Forelimb muscle (tissue), 1 donor: ENCODE results near the gene DPPA4. TPM values are rescaled to one million over a fixed set of nuclear protein-coding genes. Genes with fewer than 3 reads are reported as not detected.

Experiments
- DNase-seq: peaks from one replicate; pipeline ENCODE4 v3.0.0-alpha.2; 2013; ENCODE audit warnings: low read depth
- polyA plus RNA-seq: library from polyadenylated mRNA; unstranded; fragments of 120-200 nt; gene quantifications from one replicate; pipeline ENCODE4 v1.2.1, GENCODE V29; 2013; ENCODE audit not compliant: insufficient read length

The DPPA4 gene
- polyA plus RNA-seq, 1 donor, result 1.1 TPM

DNA sequence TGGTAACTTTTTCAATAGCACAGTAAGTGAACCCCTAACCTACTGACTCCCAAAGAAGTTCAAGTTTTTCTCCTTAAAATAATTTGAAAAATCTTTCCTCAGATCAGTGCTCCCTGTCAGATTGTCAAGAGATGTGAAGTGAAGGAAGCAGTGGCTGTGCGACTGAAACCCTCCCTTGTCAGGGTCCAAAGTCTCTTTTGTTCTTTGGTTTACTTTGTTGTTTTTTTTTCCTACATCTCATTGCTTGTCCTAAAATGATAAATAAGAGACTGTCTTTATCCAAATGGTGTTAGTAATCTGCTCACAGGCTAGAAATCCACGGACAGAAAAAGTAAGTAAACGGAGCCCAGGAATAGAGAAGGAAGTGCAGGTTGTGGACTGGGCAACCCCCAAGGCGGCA, 976 bp upstream of the DPPA4 start:
- DNase-seq, result no peak

DNA sequence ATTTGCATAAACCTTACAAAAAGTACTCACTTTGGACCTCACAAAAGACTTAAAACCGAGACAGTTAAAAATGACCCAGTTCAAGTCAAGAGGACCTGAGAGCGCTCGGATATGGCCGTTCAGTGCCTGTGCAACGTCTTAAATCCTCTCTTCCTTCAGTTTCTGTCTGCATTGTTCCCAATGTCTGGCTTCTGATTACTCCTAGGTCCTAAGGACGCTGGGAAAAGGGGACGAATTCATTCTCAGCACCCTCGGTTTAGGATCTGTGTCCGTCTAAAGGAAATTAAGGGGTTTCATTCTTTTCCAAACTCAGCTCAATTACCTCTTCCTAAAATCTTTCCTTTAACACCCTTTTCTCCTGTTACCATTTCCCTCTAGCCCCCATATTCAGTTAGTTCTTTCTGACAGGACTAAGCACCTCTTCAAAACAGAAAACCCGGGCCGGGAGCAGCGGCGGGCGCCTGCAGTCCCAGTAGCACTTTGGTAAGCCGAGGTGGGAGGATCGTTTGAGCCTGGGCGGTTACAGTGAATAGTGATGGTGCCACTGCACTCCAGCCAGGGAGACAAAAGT, 970 bp downstream of the DPPA4 start:
- DNase-seq, result peak; percentile 16

DNA sequence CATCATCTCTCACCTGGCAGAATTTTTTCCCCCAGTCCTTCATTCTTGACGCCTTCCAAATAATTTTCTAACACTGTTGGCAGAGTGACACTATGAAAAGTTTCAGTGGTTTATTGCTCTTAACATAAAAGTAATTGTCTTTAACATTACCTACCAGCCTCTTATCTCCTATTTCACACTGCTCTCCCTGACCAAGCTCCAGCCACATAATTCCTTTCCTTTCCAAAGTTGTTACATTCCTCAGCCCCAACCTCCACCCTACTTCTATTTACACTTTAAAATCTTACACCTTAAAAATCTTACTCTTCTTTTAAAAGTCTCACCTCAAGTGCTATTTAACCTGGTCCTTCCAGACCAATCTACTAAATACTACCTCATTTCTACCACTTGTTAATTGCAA, 2.8 kb downstream of the DPPA4 start:
- no peak for DNase-seq

DNA sequence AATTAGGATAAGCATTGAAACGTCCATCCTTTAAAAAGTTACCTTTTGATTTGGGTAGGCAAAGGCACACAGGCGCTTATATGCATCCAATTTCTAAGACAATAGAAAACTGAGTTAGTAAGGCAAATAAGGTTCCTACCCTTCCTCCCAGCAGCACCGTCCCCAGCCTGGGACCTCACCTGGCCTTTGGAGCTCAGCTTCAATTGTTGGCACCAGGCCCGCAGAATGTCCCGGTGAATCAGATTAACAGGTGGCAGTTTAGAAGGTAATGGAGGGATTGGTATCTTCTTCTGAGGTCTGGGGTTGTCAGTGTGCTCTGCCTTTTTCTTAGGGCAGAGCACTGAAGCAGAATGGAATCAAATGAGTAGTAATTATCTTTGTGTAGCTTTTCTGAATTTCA, 5.7 kb downstream of the DPPA4 start:
- DNase-seq, result no peak

DNA sequence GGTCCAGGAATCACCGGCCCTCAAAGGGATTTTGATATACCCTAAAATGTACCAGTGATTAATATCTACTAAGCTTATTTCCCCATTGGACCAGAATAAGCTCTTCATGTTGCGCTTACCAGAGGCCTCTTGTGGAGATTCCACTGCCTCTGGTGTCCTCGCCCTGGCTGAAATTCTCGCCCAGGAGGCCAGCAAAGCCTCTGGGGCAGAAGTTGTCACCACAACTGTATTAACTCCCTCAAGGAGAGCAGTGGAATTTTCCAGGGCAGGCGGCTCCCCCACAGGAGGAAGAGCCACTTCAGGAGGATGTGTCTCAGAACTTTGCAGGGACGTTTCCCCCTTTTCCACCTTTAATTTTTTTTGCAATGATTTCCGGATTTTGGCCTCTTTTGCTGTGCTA, 6.9 kb downstream of the DPPA4 start:
- DNase-seq, result no peak

DNA sequence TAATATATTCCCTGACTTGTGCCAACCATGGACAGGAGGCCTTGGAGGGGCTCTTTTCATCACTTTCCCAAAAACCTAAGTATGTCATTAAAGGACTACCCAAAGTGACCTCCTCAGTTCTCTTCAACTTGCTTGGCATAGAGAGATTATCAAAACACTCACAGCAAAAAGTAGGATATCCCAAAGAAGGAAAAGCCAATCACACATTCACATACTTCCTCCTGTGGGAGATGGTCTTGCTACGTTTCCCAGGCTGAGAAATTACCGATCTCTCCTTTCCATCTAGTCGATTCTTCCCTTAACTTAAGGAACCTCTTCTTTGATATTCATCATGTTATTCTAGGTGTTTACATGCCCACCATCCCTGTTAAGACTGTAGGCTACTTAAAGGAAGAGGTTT, 9.1 kb downstream of the DPPA4 start:
- no peak for DNase-seq

DNA sequence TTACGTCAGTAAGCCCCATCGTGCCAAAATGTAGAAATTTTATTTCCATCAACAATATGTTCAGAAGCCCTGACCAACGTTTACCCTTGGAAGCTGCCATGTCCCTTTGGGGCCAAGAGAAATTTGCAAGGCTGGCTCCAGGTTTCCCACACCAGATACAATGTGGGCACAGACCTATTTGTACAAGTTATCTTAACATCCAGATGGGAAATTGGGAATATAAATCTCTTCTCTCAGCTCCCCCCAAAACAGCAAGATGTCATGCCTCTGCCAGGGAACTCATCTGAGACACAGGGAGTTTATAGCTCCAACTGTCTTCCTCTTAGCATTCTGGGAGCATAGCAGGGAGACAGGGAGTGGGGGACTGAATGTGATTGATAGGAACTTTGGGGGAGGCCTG, 11.7 kb downstream of the DPPA4 start:
- no peak for DNase-seq

DNA sequence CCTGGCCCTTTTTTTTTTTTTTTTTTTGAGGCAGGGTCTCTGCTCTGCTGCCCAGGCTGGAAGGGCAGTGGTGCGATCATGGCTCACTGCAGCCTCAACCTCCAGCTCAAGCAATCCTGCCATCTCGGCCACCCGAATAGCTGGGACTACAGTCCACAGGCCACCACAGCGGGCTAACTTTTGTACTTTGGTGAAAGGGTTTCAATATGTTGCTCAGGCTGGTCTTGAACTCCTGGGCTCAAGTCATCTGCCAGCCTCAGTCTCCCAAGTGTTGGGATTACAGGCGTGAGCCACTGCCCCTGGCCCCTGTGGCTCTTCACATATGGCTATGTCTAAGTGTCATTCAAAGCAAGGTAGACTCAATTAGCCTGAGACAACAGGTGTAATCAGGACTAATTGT, 12.2 kb downstream of the DPPA4 start:
- no peak for DNase-seq

DNA sequence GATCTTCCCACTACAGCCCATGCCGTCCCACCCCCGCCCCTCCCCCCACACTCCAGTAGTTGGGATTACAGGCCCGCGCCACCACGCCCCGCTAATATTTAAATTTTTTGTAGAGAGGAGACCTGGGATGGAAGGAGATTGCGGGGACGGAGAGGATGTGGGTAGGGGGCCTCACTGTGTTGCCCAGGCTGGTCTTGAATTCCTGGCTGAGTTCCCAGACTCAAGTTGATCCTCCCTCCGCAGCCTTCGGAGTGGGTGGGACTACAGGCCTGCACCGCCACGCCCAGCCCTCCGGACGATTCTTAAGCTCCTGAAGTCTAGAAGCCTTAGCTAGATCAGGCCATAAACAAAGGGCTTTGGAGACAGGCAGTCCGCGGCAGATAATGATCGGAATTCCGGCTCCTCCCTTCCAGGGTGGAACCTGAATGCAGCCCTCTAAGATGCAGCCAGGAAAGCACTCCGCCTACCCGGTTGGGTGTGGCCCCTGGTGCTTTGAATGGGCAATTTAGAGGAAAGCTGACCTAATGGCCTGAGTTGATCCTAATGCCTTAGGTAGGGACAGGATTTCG, 21.1 kb downstream of the DPPA4 start, which contains the start of gene DPPA2:
Gene DPPA2 (minus strand): TSS at position 356 of the 569 bp plus-strand sequence. CDS start 1,975 bp downstream, outside the sequence.
- DNase-seq, result no peak

DNA sequence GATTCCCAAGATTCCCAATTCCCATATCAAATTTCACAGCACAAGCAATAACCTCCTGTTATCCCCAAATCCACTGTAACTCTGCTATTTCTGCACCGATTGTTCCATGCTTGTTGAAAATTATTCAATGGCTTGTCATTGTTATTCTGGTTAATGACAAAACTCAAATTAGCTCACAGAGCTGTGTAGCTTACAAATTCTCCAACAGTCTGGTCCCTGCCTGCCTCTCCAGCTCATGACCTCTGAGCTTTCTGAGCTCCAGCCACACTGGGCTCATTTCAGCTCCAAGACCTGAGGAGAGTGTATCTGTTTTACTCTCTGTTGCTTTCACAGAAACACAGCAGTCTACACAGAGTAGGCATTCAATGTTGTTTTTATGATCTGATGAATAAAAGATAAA, 24.3 kb downstream of the DPPA4 start:
- no peak for DNase-seq

DNA sequence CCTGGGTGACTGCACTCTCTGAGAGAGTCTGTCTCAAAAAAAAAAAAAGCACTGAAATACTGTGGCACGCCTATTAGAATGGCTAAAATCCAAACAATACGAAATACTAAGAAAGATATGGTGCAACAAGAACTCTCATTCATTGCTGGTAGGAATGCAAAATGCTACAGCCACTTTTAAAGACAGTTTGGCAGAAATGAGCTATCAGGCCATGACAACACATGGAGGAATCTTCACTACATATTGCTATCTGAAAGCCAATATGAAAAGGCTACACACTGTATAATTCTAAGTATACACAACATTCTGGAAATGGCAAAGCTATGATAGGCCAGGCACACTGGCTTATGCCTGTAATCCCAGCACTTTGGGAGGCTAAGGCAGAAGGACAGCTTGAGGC, 39.9 kb downstream of the DPPA4 start:
- DNase-seq, result no peak

DNA sequence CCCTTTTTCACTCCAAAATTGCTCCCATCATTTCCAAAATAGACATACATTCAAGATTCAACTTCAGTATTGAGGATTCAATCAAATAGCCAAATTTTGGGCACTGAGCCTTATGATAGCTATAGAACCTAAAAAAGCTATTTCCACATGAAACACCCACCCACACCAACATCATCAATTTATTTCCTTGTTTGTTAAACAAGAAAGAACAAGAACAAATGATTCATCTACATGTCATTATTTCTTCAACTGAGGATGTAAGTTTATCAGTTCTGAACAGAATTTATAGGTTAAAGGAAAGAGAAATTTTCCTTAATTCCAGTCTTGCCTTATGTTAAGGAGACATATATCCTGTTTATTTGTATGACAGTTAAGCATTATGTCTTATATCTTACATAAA, 53.3 kb downstream of the DPPA4 start:
- no peak for DNase-seq

DNA sequence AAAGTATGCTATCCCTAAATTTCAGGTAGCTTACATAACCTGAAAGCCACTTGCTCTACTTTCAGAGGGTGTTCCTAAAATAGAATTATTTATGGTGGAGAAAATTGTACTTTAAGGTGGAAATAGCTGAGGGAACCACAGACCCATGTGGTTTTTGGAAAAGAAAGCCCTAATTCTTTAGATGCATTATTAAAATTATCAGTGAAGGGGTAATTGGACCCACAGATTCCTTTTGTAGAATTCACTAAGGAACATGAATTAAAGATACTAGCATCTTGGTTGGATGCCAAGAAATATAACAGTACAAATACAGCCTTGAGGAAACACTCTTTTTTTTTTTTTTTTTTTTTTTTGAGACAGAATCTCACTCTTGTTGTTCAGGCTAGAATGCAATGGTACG, 58.8 kb downstream of the DPPA4 start:
- DNase-seq, result no peak

DNA sequence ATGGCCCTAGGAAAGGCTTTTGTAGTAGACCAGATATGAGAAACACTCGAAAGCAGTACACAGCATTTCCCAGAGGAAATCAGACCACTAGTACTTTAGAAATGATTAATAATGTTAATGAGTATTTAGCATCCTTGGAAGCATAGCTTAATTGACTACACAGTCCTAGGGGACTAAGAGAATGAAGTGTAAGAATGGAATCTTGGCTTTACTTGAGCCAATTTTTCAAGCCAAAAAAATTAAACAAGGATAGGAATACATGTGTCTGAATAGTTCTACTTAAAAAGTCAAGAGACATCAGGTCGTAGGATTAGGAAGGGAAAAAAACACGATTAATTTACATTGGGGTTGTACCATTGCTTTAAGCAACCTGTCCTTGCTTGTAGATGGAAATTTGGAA, 59.2 kb downstream of the DPPA4 start:
- no peak for DNase-seq

Other genes starting within 250 kb of the DPPA4 start
- not detected for gene MORC1, start 219.4 kb downstream of the DPPA4 start, polyA plus RNA-seq
- gene C3orf85, start 200.8 kb downstream of the DPPA4 start, polyA plus RNA-seq, result not detected
- gene DPPA2, start 21.0 kb downstream of the DPPA4 start, polyA plus RNA-seq, result not detected